Neuron (in vitro differentiated cells): ENCODE data around the gene CDYL.

Source experiments
- H2AFZ ChIP-seq: one replicate; pipeline ENCODE4 v1.6.1; 2013; ENCODE audit warnings: low read depth, mild to moderate bottlenecking, inconsistent platforms, low read length, moderate library complexity
- H3K27me3 ChIP-seq: one replicate; pipeline ENCODE4 v1.6.1; 2013; ENCODE audit warnings: low read length; ENCODE audit not compliant: insufficient read depth
- H3K36me3 ChIP-seq: one replicate; pipeline ENCODE4 v1.6.1; 2013; ENCODE audit warnings: low read length; ENCODE audit not compliant: insufficient read depth
- H3K4me1 ChIP-seq: one replicate; pipeline ENCODE4 v1.6.1; 2013; ENCODE audit warnings: low read length; ENCODE audit not compliant: insufficient read depth
- H3K4me3 ChIP-seq: 2 replicates; pipeline ENCODE4 v1.5.1; 2013; ENCODE audit warnings: mild to moderate bottlenecking, low read length, moderate library complexity
- H3K9me3 ChIP-seq: one replicate; pipeline ENCODE4 v1.6.1; 2013; ENCODE audit warnings: low read length

Gene CDYL

GRCh38 chr6:4889701-4890100, 113.5 kb downstream of the CDYL start:
- Histone ChIP-seq H3K9me3 (peaks cover 11% of the 10 kb centered on the region), H3K36me3 (peaks cover 22% of the 10 kb centered on the region), H3K27me3 (no peaks in the 10 kb centered on the region), H3K4me1 (no peaks in the 10 kb centered on the region), H2AFZ (no peak overlapping the region), H3K4me3 (no peak overlapping the region)

- Histone ChIP-seq H3K36me3 (peaks cover 22% of the 10 kb centered on the region), H3K27me3 (no peaks in the 10 kb centered on the region), H3K4me3 (no peak overlapping the region), H2AFZ (no peak overlapping the region), H3K4me1 (no peaks in the 10 kb centered on the region), H3K9me3 (peaks cover 11% of the 10 kb centered on the region)
These were observed 114.0 kb downstream of the CDYL start for GRCh38 chr6:4890191-4890590.

GRCh38 chr6:4890627-4891026, 114.4 kb downstream of the CDYL start:
- H3K4me3 ChIP-seq = no peak overlapping the region
- no peaks in the 10 kb centered on the region for H3K4me1 ChIP-seq
- H3K36me3 ChIP-seq = peaks cover 24% of the 10 kb centered on the region
- H3K9me3 ChIP-seq = peaks cover 11% of the 10 kb centered on the region
- no peaks in the 10 kb centered on the region for H3K27me3 ChIP-seq
- H2AFZ ChIP-seq = no peak overlapping the region

- Histone ChIP-seq H3K4me3 (no peak overlapping the region), H2AFZ (no peak overlapping the region), H3K36me3 (peaks cover 28% of the 10 kb centered on the region), H3K27me3 (no peaks in the 10 kb centered on the region), H3K9me3 (peaks cover 11% of the 10 kb centered on the region), H3K4me1 (no peaks in the 10 kb centered on the region)
These were observed 114.9 kb downstream of the CDYL start for GRCh38 chr6:4891141-4891540.

- Histone ChIP-seq H3K4me3 (no peak overlapping the region), H3K9me3 (peaks cover 11% of the 10 kb centered on the region), H3K27me3 (no peaks in the 10 kb centered on the region), H3K4me1 (no peaks in the 10 kb centered on the region), H3K36me3 (peaks cover 31% of the 10 kb centered on the region), H2AFZ (no peak overlapping the region)
These were observed 116.7 kb downstream of the CDYL start for GRCh38 chr6:4892785-4893485.

- Histone ChIP-seq H2AFZ (no peak overlapping the region), H3K36me3 (peaks cover 34% of the 10 kb centered on the region), H3K4me1 (no peaks in the 10 kb centered on the region), H3K27me3 (no peaks in the 10 kb centered on the region), H3K9me3 (peaks cover 16% of the 10 kb centered on the region), H3K4me3 (no peak overlapping the region)
These were observed 117.8 kb downstream of the CDYL start for GRCh38 chr6:4894049-4894448.

GRCh38 chr6:4895971-4896370, 119.8 kb downstream of the CDYL start:
- H2AFZ ChIP-seq = no peak overlapping the region
- H3K36me3 ChIP-seq = peaks cover 34% of the 10 kb centered on the region
- H3K4me1 ChIP-seq = no peaks in the 10 kb centered on the region
- no peak overlapping the region for H3K4me3 ChIP-seq
- no peaks in the 10 kb centered on the region for H3K27me3 ChIP-seq
- peaks cover 13% of the 10 kb centered on the region for H3K9me3 ChIP-seq

GRCh38 chr6:4896401-4896800, 120.2 kb downstream of the CDYL start:
- Histone ChIP-seq H3K4me3 (no peak overlapping the region), H3K4me1 (no peaks in the 10 kb centered on the region), H3K9me3 (peaks cover 10% of the 10 kb centered on the region), H2AFZ (no peak overlapping the region), H3K27me3 (no peaks in the 10 kb centered on the region), H3K36me3 (peaks cover 31% of the 10 kb centered on the region)

- Histone ChIP-seq H3K4me1 (peaks cover 4% of the 10 kb centered on the region), H3K36me3 (peaks cover 14% of the 10 kb centered on the region), H3K4me3 (no peak overlapping the region), H3K27me3 (no peaks in the 10 kb centered on the region), H3K9me3 (peaks cover 5% of the 10 kb centered on the region), H2AFZ (no peak overlapping the region)
These were observed 123.2 kb downstream of the CDYL start for GRCh38 chr6:4899249-4900034.

GRCh38 chr6:4901386-4902061, 125.3 kb downstream of the CDYL start:
- Histone ChIP-seq H2AFZ (no peak overlapping the region), H3K36me3 (peaks cover 9% of the 10 kb centered on the region), H3K4me1 (peaks cover 4% of the 10 kb centered on the region)

GRCh38 chr6:4902363-4902762, 126.2 kb downstream of the CDYL start:
- Histone ChIP-seq H3K4me1 (peaks cover 4% of the 10 kb centered on the region), H2AFZ (no peak overlapping the region), H3K9me3 (peaks cover 5% of the 10 kb centered on the region), H3K36me3 (peaks cover 11% of the 10 kb centered on the region), H3K4me3 (no peak overlapping the region), H3K27me3 (no peaks in the 10 kb centered on the region)

More at GRCh38 chr6:4901386-4902061, 125.3 kb downstream of the CDYL start:
- H3K9me3 ChIP-seq = peaks cover 5% of the 10 kb centered on the region
- H3K4me3 ChIP-seq = no peak overlapping the region
- H3K27me3 ChIP-seq = no peaks in the 10 kb centered on the region

- H3K27me3 ChIP-seq = no peaks in the 10 kb centered on the region
- H3K4me3 ChIP-seq = no peak overlapping the region
- H3K9me3 ChIP-seq = peaks cover 5% of the 10 kb centered on the region
- peaks cover 12% of the 10 kb centered on the region for H3K36me3 ChIP-seq
- peaks cover 4% of the 10 kb centered on the region for H3K4me1 ChIP-seq
- no peak overlapping the region for H2AFZ ChIP-seq
These were observed 126.9 kb downstream of the CDYL start for GRCh38 chr6:4903121-4903520.

GRCh38 chr6:4903751-4904370, 127.7 kb downstream of the CDYL start:
- Histone ChIP-seq H3K4me3 (no peak overlapping the region), H3K4me1 (peaks cover 4% of the 10 kb centered on the region), H3K36me3 (peaks cover 14% of the 10 kb centered on the region), H3K9me3 (peaks cover 2% of the 10 kb centered on the region), H3K27me3 (no peaks in the 10 kb centered on the region), H2AFZ (no peak overlapping the region)
